IPS DF 4.7 (cell line): ENCODE data around the gene ZNF420.
A peak's percentile ranks its signal among the peaks of the same experiment; 100 is the strongest.
"Not testable (repeated sequence)": the region's sequence is repeated elsewhere in the genome, so short reads cannot be mapped to it uniquely, and the experiment has no call there.

Source experiments
- DNase-seq: peaks from one replicate; pipeline ENCODE4 v3.0.0-alpha.2; 2013; ENCODE audit warnings: low spot score; ENCODE audit errors: extremely low read depth

Gene ZNF420

DNA sequence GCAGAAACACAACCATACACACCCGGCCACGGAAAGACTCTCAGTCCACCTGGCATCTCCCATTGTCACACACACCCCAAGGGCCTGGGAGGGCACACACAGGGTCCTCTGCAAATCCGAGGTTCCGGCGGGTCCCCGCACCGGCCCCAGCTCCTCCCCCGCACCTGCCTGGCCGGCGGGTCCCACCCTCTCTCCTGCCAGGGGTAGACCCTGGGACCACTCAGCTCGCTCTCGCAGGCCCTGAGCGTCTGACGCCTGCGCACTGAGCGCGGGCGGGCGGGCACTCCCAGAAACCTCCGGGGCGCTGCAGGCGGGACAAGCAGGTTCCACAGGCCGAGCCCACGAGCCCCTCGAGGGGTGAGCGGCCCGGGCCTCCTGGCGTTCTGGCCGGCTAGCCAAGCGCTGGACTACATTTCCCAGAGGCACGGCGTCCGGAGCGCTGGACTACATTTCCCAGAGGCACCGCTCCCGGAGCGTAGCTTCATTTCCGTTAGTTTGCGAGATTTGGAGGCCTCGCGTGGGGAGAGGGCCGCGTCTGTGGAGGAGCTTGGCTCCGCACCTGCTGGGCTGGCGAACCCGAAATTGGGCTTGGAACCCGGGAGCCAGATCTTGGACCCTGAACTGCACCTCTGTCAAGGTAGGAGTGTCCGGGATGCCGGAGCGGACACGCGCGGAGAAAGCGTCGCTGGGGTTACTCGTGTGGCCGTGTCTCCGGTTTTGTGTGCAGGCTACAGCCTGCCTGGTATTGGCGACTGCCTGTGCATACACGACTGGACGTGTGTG, at the start of gene ZNF420:
Gene ZNF420 (plus strand): TSS at position 500 of the 783 bp plus-strand sequence. CDS start 10,686 bp downstream, outside the sequence.
- peak; percentile 66 for DNase-seq

DNA sequence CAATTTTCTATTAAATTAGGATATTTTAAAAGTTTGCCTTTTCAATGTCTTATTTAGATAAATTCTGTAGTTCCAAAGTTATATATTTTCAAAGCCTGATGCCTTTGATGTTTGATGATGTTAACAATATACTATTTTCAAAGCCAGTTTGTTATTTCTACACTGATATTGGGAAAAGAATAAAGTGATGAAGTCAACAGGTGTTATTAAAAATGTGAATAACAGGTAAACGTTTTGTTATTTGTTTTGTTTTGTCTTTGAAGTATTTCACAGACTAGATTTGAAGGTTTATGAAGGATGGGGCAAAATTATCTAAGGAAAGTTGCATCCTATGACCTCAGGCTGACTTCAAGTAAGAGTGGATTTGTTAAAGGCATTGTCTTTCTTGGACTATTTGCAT, 33.1 kb upstream of the ZNF420 start:
- no peak for DNase-seq

DNA sequence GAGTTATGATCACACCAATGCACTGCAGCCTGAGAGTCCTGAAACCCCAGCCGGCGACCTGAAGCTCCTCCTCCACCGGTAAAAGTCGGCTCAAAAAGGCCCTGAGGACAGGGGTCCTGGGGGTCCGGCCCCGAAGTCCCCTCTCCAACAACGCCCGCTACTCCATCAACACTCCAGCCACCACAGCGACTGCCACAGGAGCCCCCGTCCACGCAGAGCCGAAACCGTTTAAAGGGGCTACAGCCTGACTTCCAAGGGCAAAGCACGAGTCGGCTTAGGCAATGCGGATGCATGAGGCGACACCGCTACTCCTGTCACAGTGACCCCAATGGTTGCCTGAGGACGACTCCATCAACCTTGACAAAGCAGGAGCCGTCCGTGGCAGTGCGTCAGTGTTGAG, 22.9 kb upstream of the ZNF420 start:
- no peak for DNase-seq

DNA sequence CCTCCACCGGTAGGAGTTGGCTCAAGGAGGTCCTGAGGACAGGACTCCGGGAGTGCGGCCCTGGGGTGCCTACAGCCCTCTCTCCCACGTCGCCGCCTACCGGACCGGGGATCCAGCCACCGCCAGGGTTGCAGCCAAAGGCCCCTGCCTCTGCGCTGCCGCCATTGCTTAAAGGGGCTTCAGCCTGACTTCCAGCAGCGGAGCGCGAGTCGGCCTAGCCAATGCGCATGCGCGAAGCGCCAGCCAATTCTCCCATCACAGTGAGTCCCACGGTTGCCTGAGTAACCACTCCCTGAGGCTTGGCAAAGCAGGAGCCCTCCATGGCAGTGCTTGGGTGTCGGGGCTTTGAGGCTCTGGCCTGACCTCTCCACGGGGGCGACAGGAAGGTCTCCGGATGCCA, 21.5 kb upstream of the ZNF420 start:
- DNase-seq = no peak

DNA sequence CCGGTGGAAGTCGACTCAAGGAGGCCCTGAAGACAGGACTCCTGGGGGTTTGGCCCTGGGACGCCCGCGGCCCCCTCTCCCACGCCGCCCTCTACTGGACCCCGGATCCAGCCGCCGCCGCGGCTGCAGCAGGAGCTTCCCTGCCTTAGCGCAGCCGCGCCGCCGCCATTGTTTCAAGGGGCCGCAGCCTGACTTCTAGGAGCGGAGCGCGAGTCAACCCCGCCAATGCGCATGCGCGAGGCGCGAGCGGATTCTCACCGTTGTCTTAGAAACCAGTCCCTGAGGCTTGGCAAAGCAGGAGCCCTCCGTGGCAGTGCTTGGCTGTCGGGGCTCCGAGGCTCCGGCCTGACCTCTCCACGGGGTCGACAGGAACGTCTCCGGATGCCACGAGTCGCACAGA, 19.1 kb upstream of the ZNF420 start:
- DNase-seq = no peak

DNA sequence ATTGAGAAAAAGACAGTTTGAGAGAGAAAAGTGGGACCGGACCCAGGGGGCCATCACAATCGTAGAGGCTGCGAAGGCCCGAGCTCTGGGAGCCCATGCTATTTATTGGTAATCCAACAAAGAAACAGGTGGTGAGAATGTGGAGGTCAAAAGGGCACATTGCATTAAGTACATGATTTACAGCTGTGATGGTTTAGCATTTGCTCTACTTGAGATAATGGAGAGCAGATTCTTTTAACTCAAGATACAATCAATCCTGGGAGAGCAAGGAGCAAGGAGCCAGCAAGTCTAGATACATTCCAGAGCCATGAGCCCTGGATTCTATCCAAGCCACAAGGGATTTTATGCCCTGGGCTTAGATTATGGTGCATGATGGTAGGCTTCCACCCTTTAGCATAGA, 13.3 kb upstream of the ZNF420 start:
- not testable (repeated sequence) for DNase-seq

DNA sequence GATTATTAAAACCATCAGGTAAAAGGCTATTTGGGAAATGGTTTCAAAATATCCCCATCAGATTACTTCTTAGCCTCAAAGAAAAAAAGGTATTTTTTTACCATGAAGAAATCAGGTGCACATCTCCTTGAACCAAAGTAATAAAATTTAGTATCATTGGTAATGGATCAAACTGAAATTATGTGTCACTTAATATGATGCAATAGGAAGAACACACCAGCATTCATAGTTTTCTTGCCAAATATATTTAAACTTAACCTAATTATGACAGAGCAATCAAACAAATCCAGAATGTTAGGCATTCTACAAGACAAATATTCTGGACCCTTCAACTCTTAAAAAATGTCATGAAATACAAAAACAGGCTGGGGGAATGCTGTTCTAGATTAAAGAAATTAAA, 4.1 kb upstream of the ZNF420 start:
- no peak for DNase-seq

DNA sequence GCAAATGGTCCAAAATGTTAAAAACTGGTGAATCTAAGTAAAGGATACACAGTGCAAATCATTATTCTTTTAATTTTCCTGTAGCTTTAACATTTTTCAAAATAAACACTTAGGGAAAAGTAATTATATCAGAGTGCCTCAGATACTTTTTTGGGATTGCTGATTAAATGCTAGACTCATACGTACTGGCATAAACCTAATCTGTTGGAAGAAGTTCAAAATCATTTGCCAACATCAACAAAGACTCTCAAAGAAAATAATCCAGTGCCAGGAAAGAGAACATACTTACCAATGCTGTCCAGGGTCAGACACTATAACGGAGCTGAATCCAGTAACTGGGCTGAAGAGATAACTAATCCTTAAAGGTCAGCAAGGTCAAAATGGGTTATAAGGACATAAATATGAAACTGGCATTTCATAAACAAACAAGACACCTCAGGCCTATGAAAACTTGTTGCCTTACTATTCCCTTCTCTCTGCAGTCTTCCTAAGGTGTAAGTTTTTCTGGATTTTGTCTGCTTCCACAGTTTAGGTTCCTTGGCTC, 3.3 kb upstream of the ZNF420 start:
- no peak for DNase-seq

DNA sequence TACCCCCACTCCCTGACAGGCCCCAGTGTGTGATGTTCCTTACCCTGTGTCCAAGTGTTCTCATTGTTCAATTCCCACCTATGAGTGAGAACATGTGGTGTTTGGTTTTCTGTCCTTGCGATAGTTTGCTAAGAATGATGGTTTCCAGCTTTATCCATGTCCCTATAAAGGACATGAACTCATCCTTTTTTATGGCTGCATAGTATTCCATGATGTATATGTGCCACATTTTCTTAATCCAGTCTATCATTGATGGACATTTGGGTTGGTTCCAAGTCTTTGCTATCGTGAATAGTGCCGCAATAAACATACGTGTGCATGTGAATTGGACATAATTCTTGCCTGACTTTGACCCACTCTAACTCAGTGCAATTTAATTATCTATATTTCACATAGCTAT, 1.7 kb upstream of the ZNF420 start:
- DNase-seq = not testable (repeated sequence)

DNA sequence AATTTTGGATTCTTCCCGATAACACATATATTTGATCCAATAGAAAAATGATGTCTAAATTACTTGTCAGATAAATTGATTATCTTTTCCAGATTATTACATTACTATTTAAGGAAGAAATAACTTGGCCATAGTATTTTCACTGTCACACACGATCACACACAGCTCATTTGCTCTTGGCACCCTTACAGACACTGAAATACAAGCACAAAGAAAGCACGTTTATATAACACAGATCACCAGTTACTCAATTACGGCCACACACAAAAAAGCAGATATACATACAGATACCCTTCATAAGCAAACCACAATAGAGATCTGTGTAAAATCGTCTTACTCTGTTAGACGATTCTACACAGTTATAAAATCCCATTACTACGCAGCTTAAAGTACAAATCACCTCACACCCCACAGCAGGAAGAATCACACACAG, 716 bp upstream of the ZNF420 start:
- no peak for DNase-seq

DNA sequence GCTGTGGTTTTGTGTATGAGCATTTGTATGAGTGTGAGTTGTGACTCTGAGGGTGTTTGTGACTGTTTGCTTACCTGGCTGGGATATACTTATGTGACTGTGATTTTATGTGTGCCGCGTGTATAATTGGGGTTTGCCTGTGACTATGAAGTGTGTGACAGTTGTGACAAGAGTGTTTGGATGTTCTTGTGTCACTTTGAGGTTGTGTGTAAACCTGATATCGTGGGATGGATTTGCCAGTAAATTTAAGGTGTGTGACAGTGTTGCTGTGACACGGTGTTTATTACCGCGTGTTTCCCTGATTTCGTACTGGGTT, 442 bp downstream of the ZNF420 start:
- DNase-seq = no peak

DNA sequence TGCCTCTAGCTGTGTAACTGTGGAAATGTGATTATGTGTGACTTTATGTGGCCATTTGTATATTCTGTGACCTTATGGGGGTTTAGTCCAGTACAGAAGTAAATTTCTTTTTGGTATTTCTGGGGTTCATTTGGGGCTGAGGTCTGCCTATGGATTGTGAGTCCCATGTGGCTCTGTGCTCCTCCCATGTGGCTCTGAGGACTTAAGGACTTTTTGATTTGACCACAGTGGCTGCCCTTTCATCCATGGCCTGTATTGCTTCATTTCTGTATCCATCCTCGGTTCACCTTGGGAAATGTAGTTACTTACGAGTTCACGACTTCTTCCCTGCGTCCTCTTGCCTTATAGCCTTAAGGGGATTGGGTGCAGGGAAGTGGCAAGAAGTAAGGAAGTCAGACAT, 1.0 kb downstream of the ZNF420 start:
- no peak for DNase-seq

DNA sequence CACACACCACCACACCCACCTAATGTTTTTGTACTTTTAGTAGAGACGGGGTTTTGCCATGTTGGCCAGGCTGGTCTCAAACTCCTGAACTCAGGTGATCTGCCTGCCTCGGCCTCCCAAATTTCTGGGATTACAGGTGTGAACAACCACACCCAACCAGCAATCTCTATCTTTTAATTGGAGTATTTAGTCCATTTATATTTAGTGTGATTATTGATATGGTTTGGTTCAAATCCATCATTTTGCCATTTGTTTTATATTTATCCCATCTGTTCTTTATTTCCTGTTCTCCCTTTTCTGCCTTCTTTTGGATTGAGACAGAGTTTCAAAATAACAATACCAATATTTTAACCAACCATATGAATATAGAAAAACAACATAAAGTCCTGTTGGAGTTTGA, 4.1 kb downstream of the ZNF420 start:
- DNase-seq = no peak

DNA sequence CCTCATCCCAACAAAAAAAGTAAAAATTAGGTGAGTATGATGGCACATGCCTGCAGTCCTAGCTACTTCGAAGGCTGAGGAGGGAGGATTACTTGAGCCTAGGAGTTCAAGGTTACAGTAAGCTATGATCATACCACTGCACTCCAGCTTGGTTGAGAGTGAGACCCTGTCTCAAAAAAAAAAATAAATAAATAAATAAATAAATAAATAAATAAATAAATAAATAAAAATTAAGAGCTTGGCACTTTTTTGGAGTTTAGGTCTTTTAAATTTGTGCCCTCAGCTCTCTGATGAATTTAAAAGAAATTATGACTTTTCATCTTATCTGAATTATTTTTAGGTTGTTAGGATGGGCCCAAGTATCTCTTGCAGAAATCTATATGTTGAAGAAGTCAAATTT, 8.9 kb downstream of the ZNF420 start:
- no peak for DNase-seq

DNA sequence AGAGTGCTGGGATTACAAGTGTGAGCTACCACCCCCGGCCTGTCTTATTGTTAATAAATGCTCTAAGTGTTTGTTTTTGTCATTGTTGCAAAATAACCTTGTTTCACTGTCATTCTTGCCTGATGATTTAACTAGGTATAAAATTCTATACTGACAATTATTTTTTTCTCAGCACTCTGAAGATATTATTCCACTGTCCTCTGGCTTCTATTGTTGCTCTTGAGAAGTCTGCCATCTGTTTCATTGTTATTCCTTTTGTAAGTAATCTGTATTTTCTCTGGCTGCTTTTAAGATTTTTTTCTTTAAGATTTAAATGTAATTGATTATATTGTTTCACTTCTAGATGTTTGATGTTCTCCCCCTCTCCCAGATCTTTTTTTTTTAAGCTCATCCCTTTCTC, 17.6 kb downstream of the ZNF420 start:
- DNase-seq = no peak

DNA sequence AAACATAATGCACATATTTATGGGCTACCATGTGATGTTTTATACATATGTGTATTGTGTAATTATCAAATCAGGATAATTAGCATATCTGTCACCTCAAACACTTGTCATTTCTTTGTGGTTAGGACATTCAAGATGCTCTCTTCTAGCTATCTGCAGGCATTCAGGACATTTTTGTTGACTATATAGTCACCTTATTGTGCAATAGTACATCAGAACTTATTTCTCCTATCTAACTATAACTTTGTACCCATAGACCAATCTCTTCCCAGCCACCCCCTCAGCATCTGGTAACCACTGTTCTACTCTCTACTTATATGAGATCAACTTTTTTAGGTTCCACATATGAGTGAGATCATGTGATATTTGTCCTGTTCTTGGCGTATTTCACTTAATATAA, 20.3 kb downstream of the ZNF420 start:
- DNase-seq = no peak

DNA sequence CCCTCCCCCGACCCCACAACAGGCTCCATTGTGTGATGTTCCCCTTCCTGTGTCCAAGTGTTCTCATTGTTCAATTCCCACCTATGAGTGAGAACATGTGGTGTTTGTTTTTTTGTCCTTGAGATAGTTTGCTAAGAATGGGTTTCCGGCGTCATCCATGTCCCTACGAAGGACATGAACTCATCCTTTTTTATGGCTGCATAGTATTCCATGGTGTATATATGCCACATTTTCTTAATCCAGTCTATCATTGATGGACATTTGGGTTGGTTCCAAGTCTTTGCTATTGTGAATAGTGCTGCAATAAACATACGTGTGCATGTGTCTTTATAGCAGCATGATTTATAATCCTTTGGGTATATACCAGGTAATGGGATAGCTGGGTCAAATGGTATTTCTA, 25.9 kb downstream of the ZNF420 start:
- not testable (repeated sequence) for DNase-seq

DNA sequence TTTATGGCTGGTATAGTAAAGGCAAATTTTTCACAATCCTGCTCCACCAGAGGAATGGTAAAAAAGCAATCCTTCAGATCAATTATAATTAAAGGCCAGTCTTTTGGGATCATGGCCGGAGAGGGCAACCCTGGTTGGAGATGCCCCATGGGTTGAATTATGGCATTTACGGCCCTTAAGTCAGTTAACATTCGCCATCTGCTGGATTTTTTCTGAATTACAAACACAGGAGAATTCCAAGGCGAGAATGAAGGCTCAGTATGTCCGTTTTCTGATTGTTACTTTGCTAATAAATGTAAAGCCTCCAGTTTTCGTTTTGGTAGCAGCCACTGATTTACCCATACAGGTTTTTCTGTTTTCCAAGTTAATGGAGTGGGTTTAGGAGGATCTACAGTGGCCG, 33.5 kb downstream of the ZNF420 start:
- DNase-seq = peak; percentile 16

DNA sequence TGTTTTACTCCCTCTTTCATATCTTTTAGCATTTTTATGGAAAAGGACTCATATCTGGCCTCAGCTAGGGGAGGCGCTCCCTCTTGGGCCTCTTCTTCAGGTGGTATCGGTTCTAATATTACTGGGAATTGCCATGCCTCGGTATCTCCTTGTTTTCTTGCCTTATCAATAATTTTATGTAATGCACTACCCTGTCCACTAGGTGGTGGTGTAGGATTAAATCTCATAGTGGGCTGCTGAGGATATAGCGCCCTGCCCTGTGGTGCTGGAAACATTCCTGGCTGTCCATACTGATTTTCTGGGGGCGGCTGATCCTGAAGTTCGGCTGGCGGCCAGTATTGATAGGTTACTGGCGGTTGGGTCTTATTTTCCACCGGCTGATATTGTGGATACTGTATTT, 35.8 kb downstream of the ZNF420 start:
- no peak for DNase-seq

DNA sequence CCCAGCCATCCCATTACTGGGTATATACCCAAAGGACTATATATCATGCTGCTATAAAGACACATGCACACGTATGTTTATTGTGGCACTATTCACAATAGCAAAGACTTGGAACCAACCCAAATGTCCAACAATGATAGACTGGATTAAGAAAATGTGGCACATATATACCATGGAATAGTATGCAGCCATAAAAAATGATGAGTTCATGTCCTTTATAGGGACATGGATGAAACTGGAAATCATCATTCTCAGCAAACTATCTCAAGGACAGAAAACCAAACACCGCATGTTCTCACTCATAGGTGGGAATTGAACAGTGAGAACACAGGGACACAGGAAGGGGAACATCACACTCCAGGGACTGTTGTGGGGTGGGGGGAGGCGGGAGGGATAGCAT, 43.9 kb downstream of the ZNF420 start:
- DNase-seq = not testable (repeated sequence)

DNA sequence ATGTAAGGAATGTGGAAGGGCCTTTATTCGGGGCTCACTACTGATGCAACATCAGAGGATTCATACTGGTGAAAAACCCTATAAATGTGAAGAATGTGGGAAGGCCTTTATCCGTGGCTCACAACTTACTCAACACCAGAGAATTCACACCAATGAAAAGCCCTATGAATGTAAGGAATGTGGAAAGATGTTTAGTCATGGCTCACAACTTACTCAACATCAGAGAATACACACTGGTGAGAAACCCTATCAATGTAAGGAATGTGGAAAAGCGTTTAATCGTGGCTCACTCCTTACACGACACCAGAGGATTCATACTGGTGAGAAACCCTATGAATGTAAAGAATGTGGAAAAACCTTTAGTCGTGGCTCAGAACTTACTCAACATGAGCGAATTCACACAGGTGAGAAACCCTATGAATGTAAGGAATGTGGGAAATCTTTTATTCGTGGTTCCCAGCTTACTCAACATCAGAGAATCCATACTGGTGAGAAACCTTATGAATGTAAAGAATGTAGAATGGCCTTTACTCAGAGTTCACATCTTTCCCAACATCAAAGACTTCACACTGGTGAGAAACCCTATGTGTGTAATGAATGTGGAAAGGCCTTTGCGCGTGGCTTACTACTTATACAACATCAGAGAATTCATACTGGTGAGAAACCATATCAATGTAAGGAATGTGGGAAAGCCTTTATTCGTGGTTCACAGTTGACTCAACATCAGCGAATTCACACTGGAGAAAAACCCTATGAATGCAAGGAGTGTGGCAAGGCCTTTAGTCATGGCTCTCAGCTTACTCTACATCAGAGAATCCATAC, 50.0 kb downstream of the ZNF420 start:
- no peak for DNase-seq

DNA sequence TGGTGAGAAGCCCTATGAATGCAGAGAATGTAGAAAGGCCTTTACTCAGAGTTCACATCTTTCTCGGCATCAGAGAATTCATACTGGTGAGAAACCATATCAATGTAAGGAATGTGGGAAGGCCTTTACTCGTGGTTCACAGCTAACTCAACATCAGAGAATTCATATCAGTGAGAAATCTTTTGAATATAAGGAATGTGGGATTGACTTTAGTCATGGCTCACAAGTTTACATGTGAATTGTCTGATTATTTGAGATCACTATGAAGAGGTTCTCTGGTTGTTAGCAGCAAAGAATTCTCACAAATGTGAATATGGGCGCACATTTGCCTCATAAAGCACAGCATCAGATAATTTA, 50.6 kb downstream of the ZNF420 start:
- no peak for DNase-seq

DNA sequence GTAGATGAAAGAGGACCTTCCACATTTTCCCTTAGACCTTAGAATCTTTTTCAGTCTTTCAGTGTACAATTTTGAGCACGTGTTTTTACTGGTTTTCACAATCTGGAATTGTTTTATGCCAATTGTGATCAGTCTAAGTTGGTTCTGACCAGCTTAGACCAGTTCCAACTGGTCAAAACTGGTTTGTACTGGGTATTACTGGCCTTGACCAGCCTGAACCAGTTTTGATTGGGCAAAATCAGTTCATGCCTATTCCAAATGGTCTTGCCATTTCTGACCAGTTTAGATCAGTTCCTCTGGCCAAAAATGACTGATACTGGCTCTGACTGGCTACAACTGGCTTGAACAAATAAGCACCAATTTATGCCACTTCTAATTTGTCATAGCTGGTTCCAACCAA, 57.9 kb downstream of the ZNF420 start:
- DNase-seq = no peak
